ENCODE data around the gene TUBGCP5.

TUBGCP5 gene

DNA sequence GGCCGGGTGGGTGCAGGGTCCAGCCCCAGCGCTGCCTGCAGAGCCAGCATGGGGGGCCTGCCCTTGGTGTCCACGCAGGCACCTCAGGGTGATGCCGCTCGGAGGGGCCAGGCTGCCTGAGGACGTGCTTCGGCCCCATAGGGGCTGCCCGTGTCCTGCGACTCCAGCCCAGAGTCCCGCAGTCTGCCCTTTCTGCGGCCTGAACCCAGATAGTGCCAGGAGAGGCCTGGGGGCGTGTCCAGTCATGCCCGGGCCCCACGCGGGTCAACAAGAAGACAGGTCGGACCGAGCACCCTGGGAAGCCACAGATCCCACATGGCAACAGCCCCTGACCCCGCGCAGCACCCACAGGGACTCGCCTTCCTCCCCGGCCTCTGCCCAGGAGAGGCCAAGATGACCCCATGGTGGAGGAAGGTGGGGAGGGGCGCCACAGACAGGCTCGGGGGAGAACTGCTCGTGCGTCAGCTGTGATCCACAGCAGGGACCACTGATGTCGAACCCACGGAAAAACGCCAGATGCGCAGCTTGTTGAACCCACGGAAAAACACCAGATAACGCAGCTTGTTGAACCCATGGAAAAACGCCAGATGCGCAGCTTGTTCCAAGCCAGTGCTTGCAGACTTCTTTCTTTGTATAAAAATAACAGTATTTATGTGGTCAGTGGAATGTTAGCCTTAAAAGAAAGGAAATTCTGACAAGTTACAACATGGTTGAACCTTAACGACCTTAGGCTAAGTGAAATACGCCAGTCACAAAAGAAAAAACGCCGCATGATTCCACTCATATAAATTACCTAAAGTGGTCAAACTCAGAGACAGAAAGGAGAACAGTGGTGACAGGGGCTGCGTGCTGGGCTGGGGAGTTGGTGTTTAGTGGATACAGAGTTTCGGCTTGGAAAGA is 87.7 kb downstream of the TUBGCP5 start:
- no peak for DNase-seq

DNA sequence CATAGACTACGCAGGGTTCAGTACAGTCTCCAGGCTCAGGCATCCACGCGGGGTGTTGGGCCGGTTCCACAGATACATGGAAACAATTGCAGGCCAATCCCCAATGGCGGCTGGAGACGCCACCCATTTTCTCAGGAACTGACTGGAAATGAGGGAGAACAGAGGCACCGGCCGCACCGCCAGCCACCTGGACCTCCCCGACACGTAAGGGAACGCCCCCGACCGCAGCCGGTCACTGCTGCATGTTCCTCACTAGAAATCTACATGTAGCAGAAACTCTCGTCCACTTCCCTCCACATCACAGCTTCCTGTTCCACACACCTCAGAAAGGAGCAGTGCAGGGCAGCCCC is 88.4 kb downstream of the TUBGCP5 start:
- DNase-seq, result no peak

DNA sequence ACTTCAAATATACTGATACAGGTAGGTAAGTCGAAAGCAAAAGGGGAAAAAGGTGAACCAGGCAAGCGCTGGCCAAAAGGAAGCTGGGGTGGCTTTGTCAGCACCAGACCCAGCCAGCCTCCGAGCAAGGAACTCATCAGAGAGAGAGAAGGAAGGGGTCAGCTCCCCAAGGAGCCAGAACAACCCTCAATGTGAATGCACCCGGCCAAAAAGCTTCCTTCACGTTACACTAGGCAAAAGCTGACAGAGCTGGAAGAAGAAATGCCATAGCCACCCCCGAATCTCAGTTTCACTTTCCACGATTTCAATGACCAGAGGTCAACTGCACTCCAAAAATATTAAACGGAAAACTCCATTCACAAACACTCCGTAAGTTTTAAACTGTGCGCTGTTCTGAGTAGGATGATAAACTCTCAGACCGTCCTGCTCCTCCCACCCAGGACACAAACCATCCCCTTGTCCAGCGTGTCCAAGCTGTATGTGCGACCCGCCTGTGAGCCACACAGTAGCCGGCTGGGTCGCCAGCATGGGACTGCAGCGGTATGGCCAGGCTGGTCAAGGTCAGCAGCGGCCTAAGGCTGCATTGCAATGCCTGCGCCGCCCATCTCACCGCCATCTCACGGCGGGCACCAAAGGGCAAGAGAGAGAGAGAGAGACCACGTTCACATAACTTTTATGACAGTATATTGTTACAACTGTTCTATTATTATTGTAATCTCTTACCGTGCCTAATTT is 88.9 kb downstream of the TUBGCP5 start:
- DNase-seq, result no peak

Data from NCI-H1694 (cell line).